Activated naive CD4-positive, alpha-beta T cell treated with anti-CD3 and anti-CD28 coated beads for 36 hours (primary cell): ENCODE measurements around the gene USP30. TPM values are rescaled to one million over a fixed set of nuclear protein-coding genes. Genes with fewer than 3 reads are reported as not detected.

Experiments
- CTCF ChIA-PET: fragments of 350-600 bp; sonication (Branson Sonifier 250); formaldehyde crosslinking; loops from one replicate; lab custom pipeline; 2021; ENCODE audit warnings: antibody characterized with exemption; lab: Charles Lee
- DNase-seq: peaks from one replicate; pipeline ENCODE4 v3.0.0-alpha.2; 2020
- H3K27ac Mint-ChIP-seq: one replicate; pipeline ENCODE4 v1.8.0; 2021; ENCODE audit warnings: mild to moderate bottlenecking, mixed read lengths
- H3K27me3 Mint-ChIP-seq: one replicate; pipeline ENCODE4 v1.8.0; 2021; ENCODE audit warnings: low read depth, mixed read lengths
- H3K36me3 Mint-ChIP-seq: one replicate; pipeline ENCODE4 v1.8.0; 2021; ENCODE audit warnings: low read depth, mixed read lengths
- H3K4me1 Mint-ChIP-seq: one replicate; pipeline ENCODE4 v1.8.0; 2021; ENCODE audit warnings: low read depth, mixed read lengths
- H3K4me3 Mint-ChIP-seq: one replicate; pipeline ENCODE4 v1.8.0; 2021; ENCODE audit warnings: mild to moderate bottlenecking, moderate library complexity, mixed read lengths
- H3K9me3 Mint-ChIP-seq: one replicate; pipeline ENCODE4 v1.8.0; 2021; ENCODE audit warnings: mixed read lengths
- intact Hi-C: fragments of 100-400 bp; cut with micrococcal nuclease; formaldehyde crosslinking; loops from one replicate; pipeline ENCODE4 v1.15.1; 2023
- total RNA-seq, 2 experiments: library from RNA; stranded (reverse); gene quantifications; one replicate each; pipeline ENCODE4 v1.2.3, GENCODE V29; 2021

USP30 gene
- total RNA-seq, 2 experiments from 2014 or later = 11.0 to 11.5 TPM

DNA sequence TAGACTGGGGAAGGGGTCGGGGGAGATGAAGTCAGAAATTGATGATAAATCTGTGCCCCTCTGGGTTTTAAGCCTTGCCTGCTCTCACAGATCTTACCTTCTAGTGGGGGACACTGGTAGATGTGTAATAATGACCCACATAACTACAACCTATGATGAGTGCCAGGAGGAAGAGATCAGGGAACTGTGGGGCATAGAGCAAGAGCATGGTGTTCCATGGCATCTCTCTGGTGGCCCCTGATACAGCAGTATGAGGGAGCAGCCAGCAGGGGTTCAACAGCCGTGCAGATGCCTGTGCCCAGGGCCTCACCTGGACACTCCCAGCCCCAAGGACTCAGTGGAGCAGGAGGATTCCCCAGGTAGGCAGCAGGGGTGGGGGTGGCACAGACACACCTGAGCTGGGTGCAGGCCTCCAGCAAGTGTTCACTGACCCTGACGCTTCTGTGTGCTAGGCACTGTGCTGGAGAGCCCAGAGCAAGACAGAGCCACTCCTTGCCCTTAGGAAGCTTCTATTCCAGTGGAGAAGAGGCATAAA lies 69.0 kb downstream of the USP30 start:
- no peaks in the 10 kb centered on the region for H3K36me3 Mint-ChIP-seq
- no peaks in the 10 kb centered on the region for H3K4me1 Mint-ChIP-seq
- CTCF ChIA-PET = no interaction called here
- H3K9me3 Mint-ChIP-seq = no peaks in the 10 kb centered on the region
- intact Hi-C loops = no loop called here
- H3K27me3 Mint-ChIP-seq = no peaks in the 10 kb centered on the region
- no peak for DNase-seq
- no peak overlapping the region for H3K4me3 Mint-ChIP-seq
- H3K27ac Mint-ChIP-seq = no peak overlapping the region

DNA sequence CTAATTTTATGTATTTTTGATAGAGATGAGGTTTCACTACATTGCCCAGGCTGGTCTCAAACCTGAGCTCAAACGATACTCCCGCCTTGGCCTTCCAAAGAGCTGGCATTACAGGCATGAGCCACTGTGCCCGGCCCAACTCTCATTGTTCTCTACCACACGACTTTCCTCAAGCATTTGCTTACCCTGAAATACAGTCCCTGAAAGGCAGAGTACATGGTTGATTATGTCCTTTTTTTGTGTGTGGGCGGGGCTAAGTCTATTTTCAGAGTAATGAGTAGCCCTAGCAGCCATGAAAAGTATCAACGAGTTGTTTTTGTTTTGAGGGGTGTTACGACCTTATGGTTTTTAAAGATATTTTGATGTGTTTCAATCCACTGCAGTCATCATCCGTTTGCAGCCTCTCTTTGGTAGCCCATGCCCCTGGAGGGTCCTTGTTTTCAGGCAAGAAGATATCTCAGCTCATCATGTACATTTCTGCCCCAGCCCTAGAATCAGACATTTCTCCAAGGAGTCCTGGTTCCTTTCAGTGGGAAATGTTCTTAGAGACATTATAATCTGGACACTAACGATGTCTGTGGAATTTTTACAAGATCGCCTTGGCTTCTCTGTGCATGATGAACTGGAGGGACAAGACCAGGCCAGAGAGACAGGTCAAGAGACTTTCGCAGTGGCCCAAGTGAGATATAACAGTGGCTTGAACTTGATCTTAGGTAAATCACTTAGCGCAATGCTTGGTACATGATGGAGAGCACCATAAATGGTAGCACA lies 72.7 kb downstream of the USP30 start:
- no peak for DNase-seq
- Mint-ChIP-seq H3K4me3 (no peak overlapping the region), H3K36me3 (no peaks in the 10 kb centered on the region), H3K27ac (no peak overlapping the region), H3K27me3 (no peaks in the 10 kb centered on the region), H3K4me1 (no peaks in the 10 kb centered on the region), H3K9me3 (no peaks in the 10 kb centered on the region)
- CTCF ChIA-PET = interaction anchor here (1.3 kb wide), 1 partner anchor 8 kb away, joined by 3 read pairs; no protein-coding TSS in a partner anchor
- intact Hi-C loops = no loop called here

GRCh38 chr12:109125791-109126190 lies 73.4 kb downstream of the USP30 start:
- H3K36me3 Mint-ChIP-seq = no peaks in the 10 kb centered on the region
- H3K4me1 Mint-ChIP-seq = no peaks in the 10 kb centered on the region
- H3K27ac Mint-ChIP-seq = no peak overlapping the region
- no peaks in the 10 kb centered on the region for H3K27me3 Mint-ChIP-seq
- CTCF ChIA-PET = no interaction called here
- DNase-seq = no peak
- intact Hi-C loops = no loop called here
- no peak overlapping the region for H3K4me3 Mint-ChIP-seq
- H3K9me3 Mint-ChIP-seq = no peaks in the 10 kb centered on the region

DNA sequence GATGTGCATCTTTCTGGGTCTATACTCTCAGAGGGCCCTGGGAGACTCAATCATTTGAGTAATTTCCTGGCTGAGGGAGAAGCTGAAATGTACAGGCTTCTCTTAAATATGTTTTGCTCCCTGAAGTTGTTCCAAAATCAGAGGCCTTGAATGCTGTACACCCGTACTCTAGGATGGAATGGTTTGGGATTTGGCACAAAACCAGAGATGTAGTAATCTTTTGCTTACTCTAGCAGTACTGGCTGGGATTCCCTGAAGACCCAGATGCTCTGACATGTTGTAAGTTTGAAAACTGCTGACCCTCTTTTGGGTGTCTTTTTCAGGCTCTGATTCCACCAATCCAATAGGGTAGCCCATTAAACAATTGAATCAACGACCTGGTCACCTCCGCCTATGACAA lies 74.4 kb downstream of the USP30 start:
- H3K27ac Mint-ChIP-seq = no peak overlapping the region
- no peak for DNase-seq
- no peak overlapping the region for H3K4me3 Mint-ChIP-seq
- intact Hi-C loops = no loop called here
- no peaks in the 10 kb centered on the region for H3K4me1 Mint-ChIP-seq
- no peaks in the 10 kb centered on the region for H3K36me3 Mint-ChIP-seq
- CTCF ChIA-PET = interaction anchor here (1.1 kb wide), 1 partner anchor 12 kb away, joined by 5 read pairs; no protein-coding TSS in a partner anchor
- H3K9me3 Mint-ChIP-seq = no peaks in the 10 kb centered on the region
- no peaks in the 10 kb centered on the region for H3K27me3 Mint-ChIP-seq

DNA sequence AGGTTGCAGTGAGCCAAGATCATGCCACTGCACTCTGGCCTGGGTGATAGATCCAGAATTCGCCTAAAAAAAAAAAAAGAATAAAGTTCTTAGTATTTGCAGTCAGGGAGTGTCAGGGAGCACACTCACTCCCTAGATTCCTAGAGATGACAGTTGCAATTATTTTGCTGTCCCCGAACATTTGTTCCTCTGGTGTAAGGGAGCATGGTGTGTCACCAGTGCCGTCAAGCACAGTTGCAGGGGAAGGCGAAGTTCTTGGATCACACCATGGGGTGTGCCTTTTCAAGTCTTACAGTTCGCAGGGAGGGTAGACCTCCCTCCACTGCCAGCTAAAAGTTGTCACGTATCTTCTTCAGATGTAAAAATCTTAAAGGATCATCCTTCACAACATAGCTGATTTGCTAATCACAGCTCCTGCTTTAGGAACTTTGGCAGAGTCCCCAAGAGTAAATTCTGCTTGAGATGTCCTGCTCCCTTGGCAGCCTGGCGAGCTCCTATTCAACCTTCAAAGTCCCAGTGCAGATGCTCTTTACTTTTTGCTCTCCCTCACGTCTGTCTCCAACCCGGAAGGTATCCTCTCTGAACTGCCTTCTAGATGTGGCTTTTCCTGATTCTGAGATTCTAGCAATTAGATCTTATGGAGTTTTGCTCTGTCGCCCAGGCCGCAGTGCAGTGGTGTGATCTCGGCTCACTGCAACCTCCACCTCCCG lies 75.3 kb downstream of the USP30 start:
- H3K27ac Mint-ChIP-seq = no peak overlapping the region
- no peaks in the 10 kb centered on the region for H3K9me3 Mint-ChIP-seq
- no peaks in the 10 kb centered on the region for H3K27me3 Mint-ChIP-seq
- H3K4me3 Mint-ChIP-seq = no peak overlapping the region
- DNase-seq = no peak
- no peaks in the 10 kb centered on the region for H3K36me3 Mint-ChIP-seq
- H3K4me1 Mint-ChIP-seq = no peaks in the 10 kb centered on the region
- intact Hi-C loops = no loop called here
- CTCF ChIA-PET = interaction anchor here (0.6 to 1.1 kb wide), 3 partner anchors 13 to 1932 kb away, joined by 3 to 5 read pairs (median 3); no protein-coding TSS in a partner anchor

DNA sequence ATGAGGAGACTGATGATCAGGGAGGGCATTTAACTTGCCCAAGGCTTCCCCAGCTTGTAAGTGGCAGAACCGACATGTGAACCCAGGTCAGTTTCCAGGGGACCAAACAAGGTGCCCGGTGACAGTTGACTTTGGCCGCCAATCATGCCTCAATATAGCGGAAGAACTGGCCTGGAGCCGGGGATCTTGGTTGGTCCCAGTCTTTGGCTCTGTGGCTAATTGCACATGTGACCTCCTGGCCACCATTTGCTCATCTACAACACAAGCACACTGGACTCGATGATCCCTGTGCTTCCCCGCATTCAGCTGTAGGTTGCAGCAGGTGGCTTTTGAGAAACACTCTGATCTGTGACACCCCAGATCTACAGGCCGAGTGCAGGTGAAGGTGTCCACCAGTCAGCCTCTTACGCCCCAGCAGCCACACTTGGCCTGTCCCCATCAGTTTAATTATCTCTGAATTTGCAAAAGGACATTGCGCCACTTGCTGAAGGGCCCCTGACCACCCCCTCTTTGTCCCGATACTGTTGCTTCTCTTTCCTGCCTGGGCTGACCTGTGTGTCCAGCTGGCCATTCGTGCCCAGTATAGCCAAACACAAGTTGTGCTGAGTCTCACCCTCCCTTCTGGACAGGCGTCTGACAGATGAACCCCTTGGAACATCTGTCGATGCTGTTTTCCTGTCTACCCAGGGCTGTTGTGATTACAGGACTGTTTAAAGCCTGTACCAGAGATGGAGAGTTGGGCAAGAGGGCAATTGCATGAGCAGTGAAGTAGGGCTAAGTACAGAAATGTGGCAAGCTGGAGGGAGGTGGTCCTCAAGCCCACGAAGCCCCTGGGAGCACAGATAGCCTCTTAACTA lies 78.1 kb downstream of the USP30 start:
- CTCF ChIA-PET = interaction anchor here (1.3 kb wide), 1 partner anchor 16 kb away, joined by 3 read pairs; no protein-coding TSS in a partner anchor
- no peaks in the 10 kb centered on the region for H3K9me3 Mint-ChIP-seq
- peak overlapping the region; percentile 20 for H3K27ac Mint-ChIP-seq
- no peak for DNase-seq
- peaks cover under 1% of the 10 kb centered on the region for H3K36me3 Mint-ChIP-seq
- no peak overlapping the region for H3K4me3 Mint-ChIP-seq
- no peaks in the 10 kb centered on the region for H3K4me1 Mint-ChIP-seq
- intact Hi-C loops = no loop called here
- no peaks in the 10 kb centered on the region for H3K27me3 Mint-ChIP-seq

- Mint-ChIP-seq H3K4me3 (no peak overlapping the region), H3K9me3 (no peaks in the 10 kb centered on the region), H3K36me3 (peaks cover 1% of the 10 kb centered on the region), H3K4me1 (no peaks in the 10 kb centered on the region), H3K27me3 (no peaks in the 10 kb centered on the region), H3K27ac (no peak overlapping the region)
- intact Hi-C loops = no loop called here
- DNase-seq = no peak
- CTCF ChIA-PET = interaction anchor here (0.6 to 1.3 kb wide), 4 partner anchors 11 to 258 kb away, joined by 3 to 4 read pairs (median 3); no protein-coding TSS in a partner anchor
Observed at GRCh38 chr12:109131154-109132050, 79.0 kb downstream of the USP30 start.

- Mint-ChIP-seq H3K4me1 (no peaks in the 10 kb centered on the region), H3K36me3 (peaks cover 1% of the 10 kb centered on the region), H3K27me3 (no peaks in the 10 kb centered on the region), H3K27ac (no peak overlapping the region), H3K9me3 (peaks cover 4% of the 10 kb centered on the region), H3K4me3 (no peak overlapping the region)
- intact Hi-C loops = no loop called here
- no peak for DNase-seq
- CTCF ChIA-PET = interaction anchor here (0.5 kb wide), 1 partner anchor 99 kb away, joined by 3 read pairs; no protein-coding TSS in a partner anchor
Observed at GRCh38 chr12:109134186-109134917, 82.0 kb downstream of the USP30 start.

DNA sequence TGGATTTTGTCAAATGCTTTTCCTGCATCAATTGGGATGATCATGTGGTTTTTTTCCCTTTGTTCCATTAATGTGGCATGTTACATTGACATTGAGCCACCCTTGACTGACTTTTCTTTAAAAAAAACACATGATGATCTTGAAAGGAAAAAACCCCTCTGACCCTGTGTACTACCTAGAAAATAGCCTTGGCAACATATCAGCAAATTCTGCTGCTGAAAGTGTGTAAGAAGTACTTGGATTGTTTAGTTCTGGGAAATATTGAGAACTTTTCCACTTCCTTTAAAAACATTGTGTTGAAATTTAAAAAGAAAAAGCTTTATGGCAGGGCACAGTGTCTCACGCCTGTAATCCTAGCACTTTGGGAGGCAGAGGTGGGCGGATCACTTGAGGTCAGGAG lies 84.7 kb downstream of the USP30 start:
- intact Hi-C loops = no loop called here
- no peak for DNase-seq
- CTCF ChIA-PET = no interaction called here
- H3K36me3 Mint-ChIP-seq = peaks cover 1% of the 10 kb centered on the region
- H3K27ac Mint-ChIP-seq = no peak overlapping the region
- no peaks in the 10 kb centered on the region for H3K4me1 Mint-ChIP-seq
- H3K4me3 Mint-ChIP-seq = no peak overlapping the region
- no peaks in the 10 kb centered on the region for H3K27me3 Mint-ChIP-seq
- peaks cover 4% of the 10 kb centered on the region for H3K9me3 Mint-ChIP-seq
